Measurements from ENCODE around the gene GMPR2. TPM values are rescaled to one million over a fixed set of nuclear protein-coding genes. Genes with fewer than 3 reads are reported as not detected.

GMPR2 gene
- total RNA-seq, 1 donor from 2014 or later, result 73.2 TPM

DNA sequence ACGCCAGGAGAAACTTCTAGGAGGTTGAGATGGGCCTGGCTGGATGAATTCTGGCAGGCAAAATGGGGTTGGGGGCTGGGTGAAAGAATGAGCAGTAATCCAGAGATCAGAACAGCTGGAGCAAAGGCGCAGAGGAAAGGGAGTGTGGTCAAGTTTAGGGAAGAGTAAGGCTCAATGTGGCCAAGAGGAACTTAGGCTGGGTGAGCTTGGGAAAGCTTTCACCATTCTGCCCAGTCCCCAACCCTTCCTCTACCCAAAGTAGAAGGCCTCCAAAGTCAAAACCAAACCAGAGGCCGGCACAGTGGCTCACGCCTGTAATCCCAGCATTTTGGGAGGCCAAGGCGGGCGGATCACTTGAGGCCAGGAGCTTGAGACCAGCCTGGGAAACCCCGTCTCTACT lies 48.9 kb downstream of the GMPR2 start:
- Histone ChIP-seq H3K4me3 (no peak overlapping the region), H3K9me3 (no peaks in the 10 kb centered on the region), H3K36me3 (no peaks in the 10 kb centered on the region), H3K27ac (peak overlapping the region; percentile 30), H3K4me1 (peaks cover 14% of the 10 kb centered on the region), H3K27me3 (no peaks in the 10 kb centered on the region)
- no peak for DNase-seq
- ATAC-seq, result peak; percentile 46
- intact Hi-C loops (cut with DNase I), result no loop called here
- TF ChIP-seq, protein P1, sequence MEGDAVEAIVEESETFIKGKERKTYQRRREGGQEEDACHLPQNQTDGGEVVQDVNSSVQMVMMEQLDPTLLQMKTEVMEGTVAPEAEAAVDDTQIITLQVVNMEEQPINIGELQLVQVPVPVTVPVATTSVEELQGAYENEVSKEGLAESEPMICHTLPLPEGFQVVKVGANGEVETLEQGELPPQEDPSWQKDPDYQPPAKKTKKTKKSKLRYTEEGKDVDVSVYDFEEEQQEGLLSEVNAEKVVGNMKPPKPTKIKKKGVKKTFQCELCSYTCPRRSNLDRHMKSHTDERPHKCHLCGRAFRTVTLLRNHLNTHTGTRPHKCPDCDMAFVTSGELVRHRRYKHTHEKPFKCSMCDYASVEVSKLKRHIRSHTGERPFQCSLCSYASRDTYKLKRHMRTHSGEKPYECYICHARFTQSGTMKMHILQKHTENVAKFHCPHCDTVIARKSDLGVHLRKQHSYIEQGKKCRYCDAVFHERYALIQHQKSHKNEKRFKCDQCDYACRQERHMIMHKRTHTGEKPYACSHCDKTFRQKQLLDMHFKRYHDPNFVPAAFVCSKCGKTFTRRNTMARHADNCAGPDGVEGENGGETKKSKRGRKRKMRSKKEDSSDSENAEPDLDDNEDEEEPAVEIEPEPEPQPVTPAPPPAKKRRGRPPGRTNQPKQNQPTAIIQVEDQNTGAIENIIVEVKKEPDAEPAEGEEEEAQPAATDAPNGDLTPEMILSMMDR (IDR thresholded peaks at IDR 0.05), result no peak

DNA sequence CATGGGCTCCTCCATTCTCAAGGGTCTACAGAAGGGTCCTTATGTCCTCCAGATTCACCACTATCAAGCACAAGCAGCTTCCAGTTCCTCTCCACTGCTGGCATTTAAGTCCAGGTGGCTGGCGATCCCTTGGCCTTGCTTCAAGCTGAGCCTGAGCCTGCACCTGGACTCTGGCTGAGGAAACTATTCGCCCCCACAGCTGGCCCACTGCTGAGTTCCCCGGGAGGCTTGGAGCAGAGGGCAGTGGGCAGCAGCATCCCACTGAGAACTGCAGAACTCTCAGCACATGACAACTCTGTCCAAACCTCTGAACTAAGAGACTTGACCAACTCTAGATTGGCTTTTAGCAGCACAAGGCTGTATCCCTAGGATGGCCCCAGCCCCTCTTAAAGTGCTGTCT lies 50.0 kb downstream of the GMPR2 start:
- ATAC-seq, result no peak
- peaks cover 9% of the 10 kb centered on the region for H3K4me1 ChIP-seq
- H3K36me3 ChIP-seq, result no peaks in the 10 kb centered on the region
- DNase-seq, result no peak
- TF ChIP-seq, protein P1 (IDR thresholded peaks at IDR 0.05), result no peak
- H3K9me3 ChIP-seq, result no peaks in the 10 kb centered on the region
- H3K27me3 ChIP-seq, result no peaks in the 10 kb centered on the region
- no peak overlapping the region for H3K4me3 ChIP-seq
- intact Hi-C loops (cut with DNase I), result no loop called here
- no peak overlapping the region for H3K27ac ChIP-seq

DNA sequence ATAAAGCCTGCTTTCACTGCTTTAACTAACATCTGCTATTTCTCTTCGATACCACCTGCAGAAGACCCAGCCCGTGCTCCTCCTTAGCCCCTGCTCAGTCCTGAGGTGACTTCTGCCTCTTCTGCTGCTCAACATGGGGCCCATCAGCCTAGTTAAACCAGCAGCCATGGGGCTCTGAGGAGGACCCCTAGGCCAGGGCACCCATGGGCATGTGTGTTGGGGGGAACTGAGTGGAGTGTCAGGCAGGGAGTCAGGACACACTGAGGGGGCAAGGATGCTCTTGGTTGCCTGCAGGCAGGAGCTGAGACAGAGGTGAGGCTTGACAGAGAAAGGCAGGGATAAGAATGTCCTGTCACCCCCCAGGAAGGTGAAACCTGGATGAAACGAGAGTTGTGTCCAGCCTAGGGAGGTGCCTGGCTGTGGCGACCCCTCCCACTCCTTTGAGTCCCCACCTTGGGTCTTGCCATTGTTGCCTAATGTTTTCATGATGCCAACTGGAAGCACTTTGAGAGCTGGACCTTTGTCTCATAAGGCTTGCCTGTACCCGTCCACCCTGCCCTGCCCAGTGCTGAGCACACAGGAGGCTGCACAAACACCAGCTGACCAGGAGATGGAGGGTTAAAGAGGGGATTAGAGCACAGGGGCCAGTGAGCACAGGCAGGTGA lies 51.2 kb downstream of the GMPR2 start:
- Histone ChIP-seq H3K4me1 (peaks cover 9% of the 10 kb centered on the region), H3K4me3 (no peak overlapping the region), H3K9me3 (no peaks in the 10 kb centered on the region), H3K36me3 (no peaks in the 10 kb centered on the region), H3K27me3 (no peaks in the 10 kb centered on the region), H3K27ac (no peak overlapping the region)
- ATAC-seq (no peak), DNase-seq (no peak)
- intact Hi-C loops (cut with DNase I), result no loop called here
- TF ChIP-seq, protein P1 (IDR thresholded peaks at IDR 0.05), result no peak

DNA sequence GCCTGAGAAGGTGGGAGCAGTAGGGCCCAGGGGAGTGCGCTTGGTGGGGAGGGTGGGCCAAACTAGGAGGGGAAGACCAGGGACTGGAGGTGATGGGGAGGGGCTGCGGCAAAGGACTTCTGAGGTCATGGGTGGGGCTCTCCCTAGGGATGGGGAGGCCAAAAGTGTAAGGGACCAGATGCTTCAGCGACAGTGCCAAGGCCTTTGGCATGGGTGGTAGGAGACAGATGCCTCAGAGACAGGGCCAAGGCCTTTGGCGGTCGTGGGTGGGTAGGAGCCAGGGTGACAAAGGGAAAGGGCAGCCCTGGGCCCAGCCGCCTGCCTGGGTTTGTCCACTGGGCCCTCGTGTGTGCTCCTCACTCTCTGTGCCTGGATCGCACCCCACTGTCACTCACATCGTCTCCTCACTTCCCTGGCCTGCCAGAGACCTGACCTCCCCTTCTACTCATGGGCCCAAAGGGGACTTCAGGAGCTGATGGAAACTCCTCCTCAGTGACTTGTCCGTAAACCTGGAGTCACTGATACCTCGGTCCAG lies 51.8 kb downstream of the GMPR2 start:
- DNase-seq, result no peak
- Histone ChIP-seq H3K4me1 (peaks cover 3% of the 10 kb centered on the region), H3K4me3 (no peak overlapping the region), H3K36me3 (peaks cover 5% of the 10 kb centered on the region), H3K27me3 (no peaks in the 10 kb centered on the region), H3K27ac (no peak overlapping the region), H3K9me3 (no peaks in the 10 kb centered on the region)
- TF ChIP-seq, protein P1 (IDR thresholded peaks at IDR 0.05), result no peak
- intact Hi-C loops (cut with DNase I), result no loop called here
- ATAC-seq, result no peak

DNA sequence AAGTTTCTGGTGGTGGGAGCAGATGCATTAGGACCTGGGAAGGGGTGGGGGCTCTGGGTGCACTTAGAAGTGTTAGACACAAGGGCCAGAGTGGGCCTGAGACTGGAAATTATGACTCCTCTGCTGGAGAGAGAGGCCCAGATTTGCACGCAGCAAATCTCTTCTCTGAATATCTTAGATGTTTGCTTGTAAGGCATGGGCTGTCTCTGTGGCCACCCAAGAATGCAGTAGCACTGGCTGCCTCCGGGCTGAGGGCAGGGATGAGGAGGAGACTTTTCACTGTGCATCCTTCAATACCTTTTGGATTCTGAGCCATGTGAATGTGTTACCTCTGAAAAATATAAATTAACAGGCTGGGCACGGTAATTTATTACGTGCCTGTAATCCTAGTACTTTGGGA lies 52.6 kb downstream of the GMPR2 start:
- peaks cover 13% of the 10 kb centered on the region for H3K36me3 ChIP-seq
- ATAC-seq (no peak), DNase-seq (no peak)
- H3K4me3 ChIP-seq, result no peak overlapping the region
- H3K4me1 ChIP-seq, result no peaks in the 10 kb centered on the region
- no peaks in the 10 kb centered on the region for H3K27me3 ChIP-seq
- TF ChIP-seq, protein P1 (IDR thresholded peaks at IDR 0.05), result no peak
- intact Hi-C loops (cut with DNase I), result no loop called here
- no peak overlapping the region for H3K27ac ChIP-seq
- H3K9me3 ChIP-seq, result no peaks in the 10 kb centered on the region

Data from upper lobe of right lung (tissue), 1 donor.